Measurements from ENCODE around the gene BRMS1L.
"Not testable (repeated sequence)": the region's sequence is repeated elsewhere in the genome, so short reads cannot be mapped to it uniquely, and the experiment has no call there.

BRMS1L gene

GRCh38 chr14:35822501-35822900 lies 3.6 kb upstream of the BRMS1L start:
- DNase-seq, result no peak

GRCh38 chr14:35824446-35825165 lies 1.5 kb upstream of the BRMS1L start:
- not testable (repeated sequence) for DNase-seq

DNA sequence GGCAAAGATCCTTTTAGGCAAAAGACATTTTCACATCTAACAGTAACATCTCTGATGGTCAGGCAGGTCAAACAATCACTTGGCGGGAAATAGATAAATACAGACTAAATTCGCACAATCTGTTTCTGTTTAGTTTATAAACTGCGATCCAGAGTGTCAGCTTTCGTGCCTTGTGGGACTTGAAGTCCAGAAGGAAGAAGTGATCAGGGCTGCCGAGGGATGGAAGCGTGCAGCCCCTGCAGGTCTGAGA lies 245 bp upstream of the BRMS1L start:
- DNase-seq, result no peak

DNA sequence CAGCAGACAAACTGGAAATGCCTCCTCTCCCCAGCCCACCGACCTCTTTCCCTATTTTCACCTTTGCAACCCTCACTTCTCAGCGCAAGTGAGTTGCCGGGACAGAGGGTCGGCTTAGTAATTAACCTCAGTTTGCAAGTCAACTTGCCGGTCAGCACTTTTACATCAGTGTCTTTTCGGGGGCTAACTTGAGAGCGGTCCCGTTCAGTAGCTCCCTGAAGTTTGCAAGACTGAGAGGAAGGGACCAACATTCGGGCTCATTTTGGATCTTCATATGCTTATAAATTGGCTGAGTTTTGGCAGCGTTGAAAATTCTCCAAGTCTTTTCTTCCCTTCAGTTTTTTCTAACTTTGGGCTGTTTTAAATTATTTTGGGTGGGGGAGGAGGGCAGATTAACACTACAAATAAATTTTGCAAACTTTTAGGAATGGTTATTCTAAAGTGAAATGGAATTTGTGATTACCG lies 846 bp downstream of the BRMS1L start:
- DNase-seq, result no peak

GRCh38 chr14:35827678-35828472 lies 1.7 kb downstream of the BRMS1L start:
- no peak for DNase-seq

GRCh38 chr14:35829449-35829848 lies 3.3 kb downstream of the BRMS1L start:
- no peak for DNase-seq

DNA sequence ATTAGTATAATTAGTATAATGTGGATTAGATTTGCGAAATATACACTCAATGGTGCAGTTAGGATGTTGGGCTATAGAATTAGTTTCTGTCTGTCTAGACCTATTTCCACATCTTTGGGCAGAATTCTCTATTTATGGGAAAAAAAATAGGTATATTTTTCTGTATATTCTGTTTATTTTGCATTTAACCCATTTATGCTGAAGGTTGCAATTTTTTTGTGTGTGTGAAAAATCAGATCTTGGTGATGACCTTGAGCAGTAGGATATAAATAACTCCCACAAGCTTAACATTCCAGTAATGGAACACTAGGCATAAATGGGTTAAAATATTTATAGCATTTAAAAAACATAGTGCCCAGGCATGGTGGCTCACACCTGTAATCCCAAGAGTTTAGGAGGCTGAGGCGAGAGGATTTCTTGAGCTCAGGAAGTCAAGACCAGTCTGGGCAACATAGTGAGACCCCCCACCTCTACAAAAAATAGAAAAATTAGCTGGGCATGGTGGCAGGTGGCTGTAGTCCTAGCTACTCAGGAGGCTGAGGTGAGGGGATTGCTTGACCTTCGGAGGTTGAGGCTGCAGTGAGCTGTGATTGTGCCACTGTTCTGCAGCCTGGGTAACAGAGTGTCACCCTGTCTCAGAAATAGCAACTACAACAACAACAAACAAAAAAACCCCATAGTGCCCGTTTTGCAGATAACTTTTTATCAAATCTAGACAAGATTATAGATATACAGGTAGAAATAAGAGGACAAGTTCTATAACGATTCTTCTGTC lies 9.3 kb downstream of the BRMS1L start:
- no peak for DNase-seq

GRCh38 chr14:35841704-35842103 lies 15.6 kb downstream of the BRMS1L start:
- DNase-seq, result not testable (repeated sequence)

- DNase-seq, result not testable (repeated sequence)
Measured at GRCh38 chr14:35842245-35842644, 16.1 kb downstream of the BRMS1L start.

DNA sequence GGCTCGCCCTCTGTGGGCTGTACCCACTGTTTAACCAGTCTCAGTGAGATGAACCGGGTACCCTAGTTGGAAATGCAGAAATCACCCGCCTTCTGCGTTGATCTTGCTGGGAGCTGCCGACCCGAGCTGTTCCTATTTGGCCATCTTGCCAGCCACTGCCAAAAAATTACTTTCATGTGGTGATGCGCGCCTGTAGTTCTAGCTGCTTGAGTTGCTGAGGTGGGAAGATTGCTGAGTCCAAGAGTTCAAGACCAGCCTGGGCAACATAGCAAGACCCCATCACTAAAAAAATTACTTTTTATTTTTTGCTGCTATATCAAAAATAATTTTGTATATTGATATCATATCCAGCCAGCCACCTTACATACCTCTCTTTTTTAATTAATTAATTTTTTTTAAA lies 18.4 kb downstream of the BRMS1L start:
- DNase-seq, result no peak

- DNase-seq, result no peak
Measured at GRCh38 chr14:35847636-35848035, 21.5 kb downstream of the BRMS1L start.

DNA sequence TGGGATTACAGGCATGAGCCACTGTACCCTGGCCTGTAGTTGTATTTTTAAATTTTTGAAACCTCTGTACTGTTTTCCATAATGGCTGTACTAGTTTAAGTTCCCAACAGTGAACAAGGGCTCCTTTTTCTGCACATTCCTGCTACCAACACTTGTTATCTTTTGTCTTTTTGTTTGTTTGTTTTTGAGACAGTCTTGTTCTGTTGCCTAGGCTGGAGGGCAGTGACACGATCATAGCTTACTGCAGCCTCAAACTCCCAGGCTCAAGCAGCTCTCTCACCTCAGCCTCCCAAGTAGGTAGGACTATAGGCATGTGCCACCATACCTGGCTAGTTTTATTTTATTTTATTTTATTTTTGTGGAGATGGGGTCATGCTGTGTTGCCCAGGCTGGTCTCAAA lies 23.0 kb downstream of the BRMS1L start:
- no peak for DNase-seq

GRCh38 chr14:35851823-35852222 lies 25.7 kb downstream of the BRMS1L start:
- no peak for DNase-seq

- DNase-seq, result no peak
Measured at GRCh38 chr14:35853225-35853624, 27.1 kb downstream of the BRMS1L start.

DNA sequence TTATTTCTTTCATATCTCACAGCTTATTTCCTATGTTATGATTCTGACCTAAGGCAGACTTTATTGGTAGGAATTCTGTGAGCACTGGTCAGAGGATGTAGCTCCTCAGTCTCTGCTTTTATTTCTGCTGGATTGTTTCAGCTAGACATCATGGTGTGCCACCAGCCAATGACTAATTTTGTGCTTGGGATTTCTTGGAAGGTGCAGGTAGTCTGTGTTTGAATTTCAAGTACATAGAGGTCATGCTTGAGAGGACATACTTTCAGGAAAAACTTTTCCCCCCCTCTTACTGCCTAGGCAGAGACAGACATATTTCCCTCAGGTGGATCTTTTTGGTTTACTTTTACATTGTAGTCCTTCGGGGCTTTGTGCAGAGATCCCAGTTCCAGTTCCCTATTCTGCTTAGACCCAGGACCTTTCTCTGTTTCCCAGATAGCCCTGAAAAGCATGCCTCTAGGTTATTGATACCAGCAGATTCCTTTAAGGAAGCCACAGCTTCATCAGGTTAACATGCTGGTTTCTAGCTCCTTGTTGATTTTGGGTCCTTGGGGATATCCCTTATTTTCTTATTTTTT lies 28.6 kb downstream of the BRMS1L start:
- no peak for DNase-seq

GRCh38 chr14:35855876-35856481 lies 29.8 kb downstream of the BRMS1L start:
- DNase-seq, result no peak

- DNase-seq, result no peak
Measured at GRCh38 chr14:35858521-35859209, 32.5 kb downstream of the BRMS1L start.

DNA sequence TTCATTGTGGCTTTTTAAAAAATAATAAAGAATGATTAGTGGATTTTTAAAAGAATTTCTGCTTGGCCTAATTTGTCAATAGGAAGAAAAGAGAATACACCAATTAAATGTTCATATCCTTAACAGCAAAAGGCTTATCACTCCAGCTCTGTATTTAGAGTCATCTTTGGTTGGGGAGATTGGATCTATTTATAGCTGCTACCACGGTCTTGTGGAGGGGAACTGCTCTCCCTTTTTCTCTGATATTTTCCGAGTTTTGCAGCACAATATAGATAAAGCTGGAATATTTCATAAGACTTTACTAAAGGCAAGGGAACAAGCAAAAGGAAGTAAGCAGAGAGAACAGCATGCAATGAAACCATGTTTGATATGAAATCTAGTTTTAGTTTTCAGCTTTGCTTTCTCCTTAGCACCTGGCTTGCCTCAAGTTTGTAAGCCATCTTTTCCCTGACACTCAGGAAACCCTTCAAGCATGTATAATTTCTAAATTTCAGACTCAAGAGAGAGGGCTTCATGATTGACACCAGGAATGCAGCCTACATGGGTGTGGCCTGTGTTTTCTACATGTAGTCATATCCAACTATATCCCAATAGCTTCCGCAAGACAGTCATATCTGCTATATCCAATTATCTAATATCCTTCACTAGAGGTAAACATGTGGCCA lies 35.2 kb downstream of the BRMS1L start:
- DNase-seq, result no peak

- DNase-seq, result no peak
Measured at GRCh38 chr14:35865611-35866324, 39.6 kb downstream of the BRMS1L start.

GRCh38 chr14:35866595-35867279 lies 40.6 kb downstream of the BRMS1L start:
- no peak for DNase-seq

- DNase-seq, result no peak
Measured at GRCh38 chr14:35867280-35867629, 41.1 kb downstream of the BRMS1L start.

Data from activated T-cell treated with anti-CD3 and anti-CD28 coated beads, Interleukin-2, amount 50 U/mL, for 48 hours (primary cell).